ENCODE results near the gene ABHD16B.
"Not testable (repeated sequence)": the region's sequence is repeated elsewhere in the genome, so short reads cannot be mapped to it uniquely, and the experiment has no call there.

The ABHD16B gene

DNA sequence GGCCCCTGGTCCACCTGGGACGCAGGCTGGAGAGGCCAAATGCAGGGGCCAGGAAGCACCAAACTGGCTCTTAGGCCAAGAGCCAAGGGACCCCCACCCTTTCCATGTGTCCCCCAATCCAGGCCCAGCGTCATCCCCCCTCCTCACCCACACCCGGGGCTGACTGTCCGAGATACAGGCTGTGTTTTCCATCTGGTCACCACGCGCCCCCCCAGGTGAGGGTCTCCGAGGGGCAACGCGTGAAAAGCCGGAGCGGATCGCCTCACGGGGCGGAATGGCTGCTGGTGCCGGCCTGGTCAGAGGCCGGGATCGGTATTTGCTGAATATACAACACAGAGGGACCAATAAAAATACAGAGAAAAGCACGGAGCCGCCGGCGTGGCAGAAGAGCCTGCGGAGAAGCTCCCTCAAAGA is 5.2 kb upstream of the ABHD16B start:
- DNase-seq = no peak

- no peak for DNase-seq
These were observed 3.4 kb upstream of the ABHD16B start for GRCh38 chr20:63857764-63858392.

DNA sequence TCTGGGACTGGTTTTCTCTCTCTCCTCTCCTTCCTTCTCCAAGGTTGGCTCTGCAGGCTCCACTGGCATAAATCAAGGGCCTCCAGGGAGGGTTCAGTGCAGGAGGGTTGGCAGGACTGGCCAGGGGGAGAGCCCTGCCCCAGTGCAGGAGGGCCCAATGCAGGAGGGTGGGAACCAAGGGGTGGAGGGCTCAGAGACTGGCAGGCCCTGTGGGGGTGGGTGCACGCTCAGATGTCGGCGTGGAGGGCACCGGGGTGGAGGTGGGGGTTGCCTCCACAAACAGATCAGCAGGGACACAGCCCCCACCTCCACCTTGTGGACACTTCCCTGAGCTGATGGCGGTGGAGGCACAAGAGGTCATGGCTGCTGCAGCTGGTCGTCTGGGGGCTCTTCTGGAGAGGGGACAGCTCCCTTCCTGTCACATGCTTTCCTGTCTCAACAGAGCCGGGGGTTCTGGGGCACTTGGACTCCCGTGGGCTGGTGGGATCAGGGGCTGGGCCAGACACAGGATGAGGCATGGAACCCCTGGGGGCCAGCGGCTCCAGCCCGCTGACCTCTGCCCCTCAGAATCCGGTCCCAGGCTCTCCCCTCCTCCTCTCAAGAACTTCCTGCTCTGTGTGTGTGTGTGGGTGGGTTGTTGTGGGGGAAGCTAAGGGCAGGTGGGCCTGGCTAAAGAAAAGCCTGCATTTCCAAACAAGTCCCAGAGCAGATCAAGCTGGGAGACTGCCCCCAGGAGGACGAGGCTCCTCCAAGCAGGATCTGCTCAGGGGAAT is 2.7 kb upstream of the ABHD16B start:
- DNase-seq = no peak

GRCh38 chr20:63859166-63859699 is 2.1 kb upstream of the ABHD16B start:
- no peak for DNase-seq

DNA sequence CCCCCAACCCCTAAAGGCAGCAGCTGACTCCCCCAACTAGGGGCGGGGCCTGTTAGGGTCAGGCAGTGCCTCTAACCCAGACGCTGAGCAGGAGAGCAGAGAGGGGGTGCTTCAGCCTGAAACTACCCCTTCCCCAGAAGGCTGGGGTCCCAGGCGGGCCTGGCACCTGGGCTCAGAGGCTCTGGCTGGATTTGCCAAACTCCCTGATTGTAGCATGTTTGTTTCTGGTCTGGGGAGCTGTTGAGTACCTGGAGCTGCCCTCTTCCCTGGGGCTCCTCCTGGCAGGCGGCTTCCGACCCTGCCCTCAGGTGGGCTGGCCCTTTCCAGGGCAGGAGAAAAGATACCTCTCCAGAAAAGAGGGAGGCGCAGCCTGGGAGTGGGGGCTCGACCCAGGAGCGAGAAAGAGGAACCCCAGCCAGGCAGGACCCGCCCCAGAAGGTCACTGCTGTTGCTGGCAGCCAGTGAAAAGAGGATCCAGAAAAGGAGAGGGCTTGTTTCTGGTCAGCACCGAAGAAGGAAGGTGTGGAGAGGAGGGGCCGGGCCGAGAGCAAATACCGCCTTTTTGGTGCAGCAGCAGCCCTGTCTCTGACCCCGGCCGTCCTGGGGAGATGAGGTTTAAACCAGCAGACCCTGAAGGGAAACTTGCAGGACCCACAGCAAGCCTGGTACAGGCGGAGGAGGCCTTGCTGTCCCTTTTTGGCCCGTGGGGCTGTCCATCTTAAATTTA is 810 bp upstream of the ABHD16B start:
- no peak for DNase-seq

DNA sequence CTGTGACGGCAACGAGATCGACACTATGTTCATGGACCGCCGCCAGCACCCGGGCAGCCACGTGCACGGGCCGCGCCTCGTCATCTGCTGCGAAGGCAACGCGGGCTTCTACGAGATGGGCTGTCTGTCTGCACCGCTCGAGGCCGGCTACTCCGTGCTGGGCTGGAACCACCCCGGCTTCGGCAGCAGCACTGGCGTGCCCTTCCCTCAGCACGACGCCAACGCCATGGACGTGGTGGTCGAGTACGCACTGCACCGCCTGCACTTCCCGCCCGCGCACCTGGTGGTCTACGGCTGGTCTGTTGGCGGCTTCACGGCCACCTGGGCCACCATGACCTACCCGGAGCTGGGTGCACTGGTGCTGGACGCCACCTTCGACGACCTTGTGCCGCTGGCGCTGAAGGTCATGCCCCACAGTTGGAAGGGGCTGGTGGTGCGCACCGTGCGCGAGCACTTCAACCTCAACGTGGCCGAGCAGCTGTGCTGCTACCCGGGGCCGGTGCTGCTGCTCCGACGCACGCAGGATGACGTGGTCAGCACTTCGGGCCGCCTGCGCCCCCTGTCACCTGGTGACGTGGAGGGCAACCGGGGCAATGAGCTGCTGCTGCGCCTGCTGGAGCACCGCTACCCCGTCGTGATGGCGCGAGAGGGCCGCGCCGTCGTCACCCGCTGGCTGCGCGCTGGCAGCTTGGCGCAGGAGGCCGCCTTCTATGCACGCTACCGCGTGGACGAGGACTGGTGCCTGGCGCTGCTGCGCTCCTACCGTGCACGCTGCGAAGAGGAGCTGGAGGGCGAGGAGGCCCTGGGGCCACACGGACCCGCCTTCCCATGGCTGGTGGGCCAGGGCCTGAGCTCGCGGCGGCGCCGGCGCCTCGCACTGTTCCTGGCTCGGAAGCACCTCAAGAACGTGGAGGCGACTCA is 943 bp downstream of the ABHD16B start:
- no peak for DNase-seq

- DNase-seq = no peak
These were observed 1.9 kb downstream of the ABHD16B start for GRCh38 chr20:63863021-63863797.

DNA sequence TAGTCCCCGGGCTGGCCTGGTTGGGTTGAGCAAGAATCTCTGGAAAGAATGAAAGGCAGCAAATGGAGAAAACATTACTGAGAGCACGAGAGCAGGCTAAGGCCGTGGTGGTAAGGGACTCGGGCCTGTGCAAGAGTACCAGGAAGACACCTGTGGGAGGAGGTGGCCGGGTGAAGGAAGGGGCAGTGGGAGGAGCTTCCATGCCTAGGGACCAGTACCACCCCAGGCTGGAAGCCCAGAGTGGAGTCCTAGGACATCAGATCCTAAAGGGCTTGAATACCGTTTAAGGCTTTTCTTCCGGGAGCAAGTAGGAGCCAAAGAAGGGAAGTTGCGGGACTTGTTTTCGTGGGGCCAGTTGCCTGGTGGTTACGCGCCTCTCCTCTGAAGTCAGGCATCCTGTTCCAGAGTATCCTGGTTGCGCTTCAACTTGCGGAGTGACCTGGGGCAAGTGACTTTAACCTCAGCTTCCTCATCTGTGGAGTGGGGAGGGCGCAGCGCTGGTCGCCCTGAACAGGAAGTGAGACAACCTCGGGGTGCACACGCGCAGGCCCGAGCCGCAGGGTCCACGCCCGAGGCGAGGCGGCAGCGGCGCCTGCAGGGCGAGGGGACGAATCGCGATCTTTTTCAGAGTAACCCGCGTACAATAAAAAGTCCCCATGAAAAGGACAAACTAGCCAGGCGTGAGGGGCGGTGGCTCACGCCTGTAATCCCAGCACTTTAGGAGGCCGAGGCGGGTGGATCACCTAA is 2.7 kb downstream of the ABHD16B start:
- DNase-seq = peak; percentile 68 to 78

DNA sequence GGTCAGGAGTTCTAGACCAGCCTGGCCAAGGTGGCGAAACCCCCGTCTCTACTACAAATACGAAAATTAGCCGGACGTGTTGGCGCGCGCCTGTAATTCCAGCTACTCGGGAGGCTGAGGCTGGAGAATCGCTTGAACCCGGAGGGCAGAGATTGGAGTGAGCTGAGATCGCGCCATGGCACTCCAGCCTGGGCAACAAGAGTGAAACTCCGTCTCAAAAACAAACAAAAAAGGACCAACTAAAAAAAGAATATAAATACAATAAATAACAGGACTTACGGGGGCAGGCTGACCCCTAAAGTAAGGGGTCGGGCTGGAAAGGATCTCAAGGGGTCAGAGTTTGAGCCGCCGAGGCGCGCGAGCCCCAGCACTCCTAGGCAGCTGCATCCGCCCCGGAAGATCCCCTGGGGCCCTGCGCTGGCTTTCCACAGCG is 3.3 kb downstream of the ABHD16B start:
- DNase-seq = no peak

DNA sequence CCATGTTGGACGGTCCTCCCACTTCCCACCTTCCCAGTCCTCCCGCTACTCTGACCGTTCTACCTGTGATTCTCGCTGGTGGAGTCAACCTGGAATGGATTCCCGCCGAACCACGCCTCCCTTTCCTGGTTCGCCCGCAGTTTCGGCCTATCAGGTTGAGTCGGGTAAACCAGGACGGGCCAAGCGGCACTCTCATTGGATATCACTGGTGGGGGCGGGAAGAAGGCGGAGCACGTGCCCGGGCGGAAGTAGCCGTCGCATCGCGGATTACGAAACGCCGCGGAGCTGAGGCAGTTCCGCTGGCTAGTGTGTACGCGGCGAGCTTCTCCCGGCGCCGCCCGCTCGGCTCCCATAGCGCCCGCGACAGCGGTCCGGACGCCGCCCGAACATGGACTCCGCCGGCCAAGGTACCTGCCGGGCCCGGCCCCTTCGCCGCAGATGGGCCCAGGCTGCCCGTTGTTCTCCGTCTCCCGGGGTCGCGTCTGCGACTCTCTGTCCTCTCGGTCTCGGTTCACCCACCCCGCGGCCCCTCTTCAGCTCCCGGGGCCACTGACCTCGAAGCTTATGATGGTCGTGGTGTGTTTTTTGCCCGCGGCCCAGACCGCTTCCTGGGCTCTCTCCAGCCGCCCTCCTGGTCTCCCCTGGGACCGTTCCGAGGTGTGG is 3.8 kb downstream of the ABHD16B start, which contains the start of gene TPD52L2:
TSS of gene TPD52L2 (plus strand) at position 293 of the 663 bp plus-strand sequence. CDS start at position 389, 96 bp downstream.
- peak; percentile 97 for DNase-seq

GRCh38 chr20:63867042-63867441 is 5.7 kb downstream of the ABHD16B start:
- DNase-seq = not testable (repeated sequence)

GRCh38 chr20:63868264-63868663 is 7.0 kb downstream of the ABHD16B start:
- DNase-seq = no peak

GRCh38 chr20:63873477-63873971 is 12.2 kb downstream of the ABHD16B start:
- peak; percentile 36 for DNase-seq

DNA sequence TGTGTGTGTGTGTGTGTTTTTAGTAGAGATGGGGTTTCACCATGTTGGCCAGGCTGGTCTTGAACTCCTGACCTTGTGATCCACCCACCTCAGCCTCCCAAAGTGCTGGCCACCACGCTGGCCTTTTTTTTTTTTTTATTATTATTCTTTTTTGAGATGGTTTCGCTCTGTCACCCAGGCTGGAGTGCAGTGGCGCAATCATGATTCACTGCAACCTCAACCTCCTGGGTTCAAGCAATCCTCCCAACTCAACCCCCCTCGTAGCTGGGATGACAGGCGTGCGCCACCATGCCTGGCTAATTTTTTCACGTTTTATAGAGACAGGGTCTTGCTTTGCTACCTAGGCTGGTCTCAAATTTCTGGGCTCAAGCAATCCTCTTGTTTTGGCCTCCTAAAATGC is 12.9 kb downstream of the ABHD16B start:
- not testable (repeated sequence) for DNase-seq

DNA sequence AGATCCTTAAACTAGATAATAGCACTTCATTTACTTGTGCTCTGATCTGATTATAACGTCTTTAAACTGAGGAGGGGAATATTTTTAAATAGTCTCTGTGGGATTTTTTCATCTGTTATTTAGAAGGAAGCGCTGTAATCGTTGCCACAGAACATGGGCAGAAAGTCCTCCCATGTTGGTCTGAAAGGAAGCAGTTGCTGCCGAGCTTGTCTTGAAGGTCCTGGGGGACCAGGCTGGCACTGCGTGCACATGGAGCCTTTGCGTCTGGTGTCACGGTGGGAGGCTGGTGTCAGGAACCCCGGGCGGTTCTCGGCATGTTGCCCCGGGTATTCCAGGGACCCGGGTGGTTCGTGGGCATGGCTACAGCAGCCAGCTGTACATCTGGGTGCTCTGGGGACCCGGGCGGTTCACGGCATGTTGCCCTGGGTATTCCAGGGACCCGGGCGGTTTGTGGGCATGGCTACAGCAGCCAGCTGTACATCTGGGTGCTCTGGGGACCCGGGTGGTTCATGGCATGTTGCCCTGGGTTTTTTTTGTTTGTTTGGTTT is 15.3 kb downstream of the ABHD16B start:
- DNase-seq = no peak

DNA sequence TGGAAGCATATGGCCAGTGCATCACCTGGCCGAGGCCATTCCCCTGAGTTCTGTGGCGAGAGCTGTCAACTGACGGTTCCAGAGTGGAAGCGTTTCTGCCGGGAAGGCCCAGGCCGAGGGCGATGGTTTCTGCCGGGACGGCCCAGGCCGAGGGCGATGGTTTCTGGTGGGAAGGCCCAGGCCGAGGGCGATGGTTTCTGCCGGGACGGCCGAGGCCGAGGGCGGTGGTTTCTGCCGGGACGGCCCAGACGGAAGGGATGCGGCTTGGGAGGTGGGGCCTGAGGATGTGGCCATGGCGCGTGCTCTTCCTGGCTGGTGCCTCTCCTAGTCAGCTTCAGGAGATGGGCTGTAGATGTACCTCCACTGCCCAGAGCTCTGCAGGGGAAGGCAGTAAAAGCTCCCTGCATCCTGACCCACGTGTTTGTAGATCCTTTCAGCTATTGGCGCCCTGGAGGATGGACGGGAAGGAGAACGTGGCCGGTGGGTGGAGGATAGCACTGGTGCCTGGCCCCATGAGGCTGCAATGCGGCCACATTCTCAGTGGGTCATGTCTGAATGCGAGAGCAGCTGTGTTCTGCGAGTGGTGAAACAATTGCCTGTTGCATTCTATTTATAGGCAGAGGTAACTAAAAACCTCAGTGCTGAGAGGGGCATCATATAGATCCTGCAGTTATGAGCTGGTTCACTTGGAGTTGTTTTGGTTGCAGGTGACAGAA is 16.6 kb downstream of the ABHD16B start:
- no peak for DNase-seq

- no peak for DNase-seq
These were observed 17.8 kb downstream of the ABHD16B start for GRCh38 chr20:63878899-63879663.

- not testable (repeated sequence) for DNase-seq
These were observed 19.6 kb downstream of the ABHD16B start for GRCh38 chr20:63880901-63881300.

All from activated CD4-positive, alpha-beta T cell treated with anti-CD3 and anti-CD28 coated beads for 4 hours (primary cell).